Esophagus squamous epithelium (tissue), 5 donors: Measurements from ENCODE around the gene RBM4B. TPM values are rescaled to one million over a fixed set of nuclear protein-coding genes. Genes with fewer than 3 reads are reported as not detected.

Source experiments
- DNase-seq: peaks from one replicate; lab custom pipeline; 2025; lab: John Stamatoyannopoulos, UW
- H3K27ac ChIP-seq, 4 donors: fragments of 200-600 bp; sonication (generic); one replicate each; pipeline ENCODE4 v1.5.1; 2016 to 2019; ENCODE audit warnings: mild to moderate bottlenecking in 1 of 4
- H3K27me3 ChIP-seq, 4 donors: fragments of 200-600 bp; sonication (generic); 1 replicate in 3 of 4; 2 replicates in 1 of 4; pipeline versions ENCODE4 v1.5.1 to v1.6.0; 2017 to 2021; ENCODE audit warnings: antibody characterized with exemption in 1 of 4
- H3K36me3 ChIP-seq, 3 donors: fragments of 200-600 bp; sonication (generic); one replicate each; pipeline ENCODE4 v1.5.1; 2016 to 2019
- H3K4me1 ChIP-seq, 3 donors: fragments of 200-600 bp; sonication (generic); one replicate each; pipeline ENCODE4 v1.5.1; 2017 to 2019
- H3K4me3 ChIP-seq, 4 donors: fragments of 200-600 bp; sonication (generic); 1 replicate in 3 of 4; 2 replicates in 1 of 4; pipeline ENCODE4 v1.5.1; 2016 to 2019; ENCODE audit warnings: mild to moderate bottlenecking in 2 of 4, moderate library complexity in 1 of 4
- H3K9me3 ChIP-seq, 3 donors: fragments of 200-600 bp; sonication (generic); one replicate each; pipeline ENCODE4 v1.5.1; 2016 to 2019
- POLR2A ChIP-seq, 4 donors: fragments of 450-650 bp; IDR thresholded peaks; one replicate each; pipeline ENCODE4 v1.6.1; 2017; ENCODE audit warnings: antibody characterized with exemption in 4 of 4, mild to moderate bottlenecking in 4 of 4, moderate library complexity in 3 of 4
- WGBS, 2 donors: methylation state at CpG; one replicate each; pipeline ENCODE4 v1.1.5; 2018; 5-methylcytosine and 5-hydroxymethylcytosine counted together
- intact Hi-C: fragments of 100-400 bp; cut with DNase I; formaldehyde crosslinking; loops from one replicate; pipeline ENCODE4 v1.15.0; 2022
- small RNA-seq, 4 donors: library from RNA; depleted of rRNA; stranded (forward); fragments of <200 nt; gene quantifications; one replicate each; pipeline ENCODE3, GENCODE V24; 2016
- total RNA-seq, 4 donors: library from RNA; depleted of rRNA; stranded (reverse); fragments of >200 nt; gene quantifications; one replicate each; pipeline ENCODE4 v1.1.0, GENCODE V29; 2016
- TF ChIP-seq, protein P1 (sequence below), 6 experiments: fragments of 450-650 bp in 4 of 6; fragments of 200-600 bp in 2 of 6; sonication (generic) in 2 of 6; IDR thresholded peaks; one replicate each; pipeline ENCODE4 v1.5.1; 2016 to 2019; ENCODE audit warnings: antibody characterized with exemption in 6 of 6, mild to moderate bottlenecking in 4 of 6, moderate library complexity in 4 of 6
- donor health status: DM: yes; HTN: yes; CAD: no.

The RBM4B gene
- total RNA-seq, 4 donors from 2014 or later: 8.4 to 16.4 (median 9.2) TPM

DNA sequence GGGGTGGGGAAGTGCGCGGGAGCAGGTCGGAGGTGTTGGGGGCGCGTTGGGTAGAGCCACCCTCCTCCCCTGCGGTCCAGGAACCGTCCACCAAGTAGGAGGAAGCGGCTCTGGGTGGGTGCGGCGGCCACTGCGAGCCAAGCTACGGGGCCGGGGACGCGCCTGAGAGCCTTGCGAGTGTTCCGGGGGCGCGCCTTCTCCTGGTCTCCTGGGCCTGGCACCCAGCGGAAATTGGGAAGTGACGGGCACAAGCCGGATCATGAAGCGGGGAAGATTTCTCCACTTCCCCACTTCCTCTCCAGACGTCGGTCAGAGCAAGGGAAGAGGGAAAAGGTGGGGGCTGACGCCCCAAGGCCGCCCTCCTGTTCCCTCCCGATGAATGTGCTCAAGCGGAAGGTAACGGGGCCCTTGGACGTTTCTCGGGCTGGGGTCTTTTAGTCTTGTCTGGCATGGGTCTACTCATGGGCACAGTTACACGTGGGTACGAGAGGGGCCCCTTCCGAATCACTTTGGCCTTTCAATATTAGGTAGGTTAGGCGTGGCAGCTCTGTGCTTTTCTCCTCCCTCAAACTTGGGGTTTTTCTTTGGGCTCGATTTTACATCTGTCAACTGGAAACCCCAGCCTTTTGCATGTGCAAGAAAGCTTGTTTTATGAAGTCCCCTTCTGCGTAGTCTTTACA, 60.4 kb downstream of the RBM4B start:
- intact Hi-C loops: loop anchor here (5.0 kb wide), 1 partner anchor 60 kb away; the partner anchor contains the start of gene RBM4B
- no peak for TF ChIP-seq POLR2A (IDR thresholded peaks at IDR 0.05)
- TF ChIP-seq, protein P1, sequence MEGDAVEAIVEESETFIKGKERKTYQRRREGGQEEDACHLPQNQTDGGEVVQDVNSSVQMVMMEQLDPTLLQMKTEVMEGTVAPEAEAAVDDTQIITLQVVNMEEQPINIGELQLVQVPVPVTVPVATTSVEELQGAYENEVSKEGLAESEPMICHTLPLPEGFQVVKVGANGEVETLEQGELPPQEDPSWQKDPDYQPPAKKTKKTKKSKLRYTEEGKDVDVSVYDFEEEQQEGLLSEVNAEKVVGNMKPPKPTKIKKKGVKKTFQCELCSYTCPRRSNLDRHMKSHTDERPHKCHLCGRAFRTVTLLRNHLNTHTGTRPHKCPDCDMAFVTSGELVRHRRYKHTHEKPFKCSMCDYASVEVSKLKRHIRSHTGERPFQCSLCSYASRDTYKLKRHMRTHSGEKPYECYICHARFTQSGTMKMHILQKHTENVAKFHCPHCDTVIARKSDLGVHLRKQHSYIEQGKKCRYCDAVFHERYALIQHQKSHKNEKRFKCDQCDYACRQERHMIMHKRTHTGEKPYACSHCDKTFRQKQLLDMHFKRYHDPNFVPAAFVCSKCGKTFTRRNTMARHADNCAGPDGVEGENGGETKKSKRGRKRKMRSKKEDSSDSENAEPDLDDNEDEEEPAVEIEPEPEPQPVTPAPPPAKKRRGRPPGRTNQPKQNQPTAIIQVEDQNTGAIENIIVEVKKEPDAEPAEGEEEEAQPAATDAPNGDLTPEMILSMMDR (IDR thresholded peaks at IDR 0.05): no peak
- peak overlapping the region; percentile 97 for H3K27ac ChIP-seq
- no peaks in the 10 kb centered on the region for H3K27me3 ChIP-seq
- 1 to 5% methylated on average over 7 to 17 of the region's 38 CpGs for WGBS, 2 donors
- H3K4me3 ChIP-seq: peak overlapping the region; percentile 83 to 97 (median 90)
- H3K4me1 ChIP-seq: peaks cover 22 to 64% (median 32%) of the 10 kb centered on the region in 3 donors
- H3K9me3 ChIP-seq: no peaks in the 10 kb centered on the region
- DNase-seq: no peak
- H3K36me3 ChIP-seq: peaks cover 0 to 14% (median 3%) of the 10 kb centered on the region in 3 donors

DNA sequence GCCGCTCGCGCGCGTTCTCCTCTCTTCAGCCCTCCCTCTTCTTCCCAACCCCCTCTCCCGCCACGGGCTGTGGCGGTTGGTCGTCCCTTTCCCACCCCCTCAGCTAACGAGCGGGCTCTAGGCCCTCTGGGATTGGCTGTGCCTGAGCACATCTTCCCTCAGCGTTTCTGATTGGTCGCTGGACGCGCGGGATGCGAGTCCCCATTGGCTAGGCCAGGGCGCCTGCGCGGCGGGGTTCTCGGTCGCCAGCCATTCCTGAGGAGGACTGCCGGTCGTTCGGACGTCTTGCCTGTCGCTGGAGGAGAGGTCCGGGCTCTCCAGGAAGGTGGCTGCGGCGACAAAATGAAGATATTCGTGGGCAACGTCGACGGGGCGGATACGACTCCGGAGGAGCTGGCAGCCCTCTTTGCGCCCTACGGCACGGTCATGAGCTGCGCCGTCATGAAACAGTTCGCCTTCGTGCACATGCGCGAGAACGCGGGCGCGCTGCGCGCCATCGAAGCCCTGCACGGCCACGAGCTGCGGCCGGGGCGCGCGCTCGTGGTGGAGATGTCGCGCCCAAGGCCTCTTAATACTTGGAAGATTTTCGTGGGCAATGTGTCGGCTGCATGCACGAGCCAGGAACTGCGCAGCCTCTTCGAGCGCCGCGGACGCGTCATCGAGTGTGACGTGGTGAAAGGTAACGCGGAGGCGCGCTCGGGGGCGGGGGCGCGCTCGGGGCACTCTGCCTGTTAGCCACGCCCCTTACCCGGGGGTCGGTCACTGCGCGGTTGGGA, 61.1 kb downstream of the RBM4B start, which contains the start of gene RBM14:
RBM14 (plus strand) TSS at position 252 of the 776 bp plus-strand sequence; CDS start at position 343, 91 bp downstream.
- Histone ChIP-seq H3K27me3 (no peaks in the 10 kb centered on the region), H3K36me3 (peaks cover 0 to 7% (median 2%) of the 10 kb centered on the region in 3 donors), H3K9me3 (no peaks in the 10 kb centered on the region), H3K4me3 (peak within 1 kb of the TSS; percentile 83 to 97 (median 90)), H3K27ac (peak within 1 kb of the TSS; percentile 97), H3K4me1 (peaks cover 22 to 57% (median 25%) of the 10 kb centered on the region in 3 donors)
- intact Hi-C loops: loop anchor here (5.0 kb wide), 1 partner anchor 61 kb away; the partner anchor contains the start of gene RBM4B
- peak; percentile 40 to 100 (median 98) for TF ChIP-seq POLR2A (IDR thresholded peaks at IDR 0.05)
- TF ChIP-seq, protein P1 (IDR thresholded peaks at IDR 0.05): peak in 1 of 6 experiments; percentile 12
- peak; percentile 89 for DNase-seq
- 0 to 1% methylated on average over 12 to 13 of the region's 90 CpGs for WGBS, 2 donors

Small RNAs within 50 kb of the gene (small RNA-seq; reads per million reads assigned to genes)
- gene RN7SL12P: 0 reads per million in 4 donors
- gene RNU4-39P: 0 reads per million in 4 donors

Other genes starting within 250 kb of the RBM4B start
- gene MRPL11, start 239.0 kb downstream of the RBM4B start, total RNA-seq: 10 to 100 TPM; 39.3 to 66.4 (median 54.2) TPM
- gene PELI3, start 211.0 kb downstream of the RBM4B start, total RNA-seq: 10 to 100 TPM in 1 of 4 donors, 1 to 10 TPM in 3; 6.3 to 17.2 (median 8.8) TPM
- gene DPP3, start 197.5 kb downstream of the RBM4B start, total RNA-seq: 10 to 100 TPM; 24.6 to 49.2 (median 43.5) TPM
- gene BBS1, start 167.3 kb downstream of the RBM4B start, total RNA-seq: 10 to 100 TPM in 3 of 4 donors, 1 to 10 TPM in 1; 9.7 to 45.8 (median 17.1) TPM
- 10 to 100 TPM in 1 of 4 donors, 1 to 10 TPM in 3; 8.0 to 10.7 (median 9.5) TPM for gene ZDHHC24, start 131.8 kb downstream of the RBM4B start, total RNA-seq
- gene ACTN3, start 131.0 kb downstream of the RBM4B start, total RNA-seq: not detected
- 10 to 100 TPM in 2 of 4 donors, 1 to 10 TPM in 2; 3.3 to 47.3 (median 13.0) TPM for gene CTSF, start 109.3 kb downstream of the RBM4B start, total RNA-seq
- under 1 TPM; 0.09 to 0.40 (median 0.21) TPM for gene CCDC87, start 84.8 kb downstream of the RBM4B start, total RNA-seq
- 10 to 100 TPM; 12.7 to 27.5 (median 21.2) TPM for gene CCS, start 84.7 kb downstream of the RBM4B start, total RNA-seq
- 10 to 100 TPM; 37.0 to 61.5 (median 38.0) TPM for gene RBM14, start 61.3 kb downstream of the RBM4B start, total RNA-seq
- 10 to 100 TPM; 68.6 to 89.6 (median 80.3) TPM for gene RBM4, start 39.2 kb downstream of the RBM4B start, total RNA-seq
- gene SPTBN2, start 51.3 kb upstream of the RBM4B start, total RNA-seq: 100 to 1,000 TPM; 101 to 368 (median 128) TPM
- gene RCE1, start 165.6 kb upstream of the RBM4B start, total RNA-seq: 10 to 100 TPM in 3 of 4 donors, 1 to 10 TPM in 1; 8.9 to 29.7 (median 21.8) TPM
- 10 to 100 TPM in 1 of 4 donors, 1 to 10 TPM in 3; 6.7 to 13.5 (median 7.2) TPM for gene LRFN4, start 179.2 kb upstream of the RBM4B start, total RNA-seq